ENCODE measurements around the gene HOXB8. TPM values are rescaled to one million over a fixed set of nuclear protein-coding genes. Genes with fewer than 3 reads are reported as not detected.

Gene HOXB8
- total and polyA plus RNA-seq, 2 of the 13 experiments (the other 11 are each of a cell fraction or from before 2014, with no cell fraction given): not detected

DNA sequence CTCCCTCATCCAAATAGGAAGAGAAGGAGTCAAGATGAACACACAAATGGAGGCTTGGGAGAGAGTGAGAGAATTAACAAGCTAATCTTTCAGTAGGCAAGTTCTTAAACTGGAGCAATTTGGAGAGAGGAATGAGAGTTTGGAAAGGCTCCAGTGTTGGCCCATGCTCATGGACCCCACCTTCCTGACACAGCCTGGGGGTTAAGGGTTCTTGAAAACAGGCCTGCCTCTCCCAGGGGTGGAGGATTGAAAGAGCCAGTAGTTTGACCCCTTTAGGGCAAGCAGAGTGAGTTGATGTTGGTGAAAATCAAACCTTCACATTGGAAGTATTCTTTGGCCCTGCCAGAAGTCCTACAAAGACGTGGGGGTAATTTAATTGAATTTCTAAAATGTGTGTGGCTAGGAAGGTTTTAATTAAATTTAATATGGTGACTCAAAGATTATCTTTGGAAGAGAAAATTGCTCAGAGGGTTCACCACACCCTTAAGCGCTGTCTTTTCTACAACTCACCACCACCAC is 30.8 kb downstream of the HOXB8 start (continued):
- TF ChIP-seq, protein P1, sequence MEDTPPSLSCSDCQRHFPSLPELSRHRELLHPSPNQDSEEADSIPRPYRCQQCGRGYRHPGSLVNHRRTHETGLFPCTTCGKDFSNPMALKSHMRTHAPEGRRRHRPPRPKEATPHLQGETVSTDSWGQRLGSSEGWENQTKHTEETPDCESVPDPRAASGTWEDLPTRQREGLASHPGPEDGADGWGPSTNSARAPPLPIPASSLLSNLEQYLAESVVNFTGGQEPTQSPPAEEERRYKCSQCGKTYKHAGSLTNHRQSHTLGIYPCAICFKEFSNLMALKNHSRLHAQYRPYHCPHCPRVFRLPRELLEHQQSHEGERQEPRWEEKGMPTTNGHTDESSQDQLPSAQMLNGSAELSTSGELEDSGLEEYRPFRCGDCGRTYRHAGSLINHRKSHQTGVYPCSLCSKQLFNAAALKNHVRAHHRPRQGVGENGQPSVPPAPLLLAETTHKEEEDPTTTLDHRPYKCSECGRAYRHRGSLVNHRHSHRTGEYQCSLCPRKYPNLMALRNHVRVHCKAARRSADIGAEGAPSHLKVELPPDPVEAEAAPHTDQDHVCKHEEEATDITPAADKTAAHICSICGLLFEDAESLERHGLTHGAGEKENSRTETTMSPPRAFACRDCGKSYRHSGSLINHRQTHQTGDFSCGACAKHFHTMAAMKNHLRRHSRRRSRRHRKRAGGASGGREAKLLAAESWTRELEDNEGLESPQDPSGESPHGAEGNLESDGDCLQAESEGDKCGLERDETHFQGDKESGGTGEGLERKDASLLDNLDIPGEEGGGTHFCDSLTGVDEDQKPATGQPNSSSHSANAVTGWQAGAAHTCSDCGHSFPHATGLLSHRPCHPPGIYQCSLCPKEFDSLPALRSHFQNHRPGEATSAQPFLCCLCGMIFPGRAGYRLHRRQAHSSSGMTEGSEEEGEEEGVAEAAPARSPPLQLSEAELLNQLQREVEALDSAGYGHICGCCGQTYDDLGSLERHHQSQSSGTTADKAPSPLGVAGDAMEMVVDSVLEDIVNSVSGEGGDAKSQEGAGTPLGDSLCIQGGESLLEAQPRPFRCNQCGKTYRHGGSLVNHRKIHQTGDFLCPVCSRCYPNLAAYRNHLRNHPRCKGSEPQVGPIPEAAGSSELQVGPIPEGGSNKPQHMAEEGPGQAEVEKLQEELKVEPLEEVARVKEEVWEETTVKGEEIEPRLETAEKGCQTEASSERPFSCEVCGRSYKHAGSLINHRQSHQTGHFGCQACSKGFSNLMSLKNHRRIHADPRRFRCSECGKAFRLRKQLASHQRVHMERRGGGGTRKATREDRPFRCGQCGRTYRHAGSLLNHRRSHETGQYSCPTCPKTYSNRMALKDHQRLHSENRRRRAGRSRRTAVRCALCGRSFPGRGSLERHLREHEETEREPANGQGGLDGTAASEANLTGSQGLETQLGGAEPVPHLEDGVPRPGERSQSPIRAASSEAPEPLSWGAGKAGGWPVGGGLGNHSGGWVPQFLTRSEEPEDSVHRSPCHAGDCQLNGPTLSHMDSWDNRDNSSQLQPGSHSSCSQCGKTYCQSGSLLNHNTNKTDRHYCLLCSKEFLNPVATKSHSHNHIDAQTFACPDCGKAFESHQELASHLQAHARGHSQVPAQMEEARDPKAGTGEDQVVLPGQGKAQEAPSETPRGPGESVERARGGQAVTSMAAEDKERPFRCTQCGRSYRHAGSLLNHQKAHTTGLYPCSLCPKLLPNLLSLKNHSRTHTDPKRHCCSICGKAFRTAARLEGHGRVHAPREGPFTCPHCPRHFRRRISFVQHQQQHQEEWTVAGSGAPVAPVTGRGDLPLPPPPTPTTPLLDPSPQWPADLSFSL (CRISPR knock-in tag; IDR thresholded peaks at IDR 0.05): no peak

- Histone ChIP-seq H3K79me2 (ENCODE audit: insufficient read depth, low read length) (no peaks in the 10 kb centered on the region), H3K4me1 (ENCODE audit: insufficient read depth, low read length) (peaks cover 7% of the 10 kb centered on the region; the same call in 1 of the 2 replicates), H3K36me3 (replicated peaks in 1 of 2; ENCODE audit: control insufficient read depth in 1 of 2, insufficient read depth in 2 of 2, low read length in 2 of 2) (no peaks in the 10 kb centered on the region), H3K9me3 (ENCODE audit: low read length) (no peaks in the 10 kb centered on the region), H2AFZ (ENCODE audit: low read length) (no peak overlapping the region), H3K27ac (ENCODE audit: extremely low read length, insufficient read depth, low read length) (no peak overlapping the region), H3K27me3 (ENCODE audit: control insufficient read depth in 1 of 2, insufficient read depth in 2 of 2, low read length in 2 of 2) (peaks cover 33 to 95% of the 10 kb centered on the region in 2 experiments), H3K4me3 (replicated peaks in 1 of 3; ENCODE audit: insufficient read depth in 1 of 3, low read depth in 2 of 3, low read length in 3 of 3) (no peak overlapping the region), H3K9ac (ENCODE audit: insufficient read depth, low read depth, low read length) (no peak overlapping the region), H3K4me2 (ENCODE audit: low read depth, low read length) (no peak overlapping the region), H4K20me1 (ENCODE audit: insufficient read depth, low read length) (peaks cover 4% of the 10 kb centered on the region; the same call in 1 of the 2 replicates)
- BruUV-seq (replicated peaks): no TSS peak
- in situ Hi-C loops (cut with HindIII; ENCODE audit: extremely low pct_ligation_motif_present, low pct_unique_long_range_greater_than_20kb): no loop called here
- POLR2A ChIA-PET: no interaction called here
- intact Hi-C loops (cut with micrococcal nuclease; ENCODE audit: unreplicated experiment): no loop called here
- ATAC-seq (no peak), FAIRE-seq (no peak), DNase-seq (ENCODE audit: low spot score) (no peak)
- CTCF ChIA-PET (ENCODE audit: low intra/inter-chr PET ratio, low total read pairs): no interaction called here
- 4% methylated on average over 3 of the region's 3 CpGs for WGBS (ENCODE audit: low lambda C conversion rate)
- TF ChIP-seq FOSL1 (CRISPR knock-in tag; IDR thresholded peaks at IDR 0.05; ENCODE audit: borderline replicate concordance) (no peak), HMGXB3 (CRISPR knock-in tag; IDR thresholded peaks at IDR 0.05; ENCODE audit: borderline replicate concordance) (no peak), PHB2 (IDR thresholded peaks at IDR 0.05; ENCODE audit: partially characterized antibody) (no peak), CREB3 (CRISPR knock-in tag; IDR thresholded peaks at IDR 0.05) (no peak), SP1 (IDR thresholded peaks at IDR 0.05) (no peak), SP1 (CRISPR knock-in tag; IDR thresholded peaks at IDR 0.05) (no peak)
- TF ChIP-seq, protein P2, sequence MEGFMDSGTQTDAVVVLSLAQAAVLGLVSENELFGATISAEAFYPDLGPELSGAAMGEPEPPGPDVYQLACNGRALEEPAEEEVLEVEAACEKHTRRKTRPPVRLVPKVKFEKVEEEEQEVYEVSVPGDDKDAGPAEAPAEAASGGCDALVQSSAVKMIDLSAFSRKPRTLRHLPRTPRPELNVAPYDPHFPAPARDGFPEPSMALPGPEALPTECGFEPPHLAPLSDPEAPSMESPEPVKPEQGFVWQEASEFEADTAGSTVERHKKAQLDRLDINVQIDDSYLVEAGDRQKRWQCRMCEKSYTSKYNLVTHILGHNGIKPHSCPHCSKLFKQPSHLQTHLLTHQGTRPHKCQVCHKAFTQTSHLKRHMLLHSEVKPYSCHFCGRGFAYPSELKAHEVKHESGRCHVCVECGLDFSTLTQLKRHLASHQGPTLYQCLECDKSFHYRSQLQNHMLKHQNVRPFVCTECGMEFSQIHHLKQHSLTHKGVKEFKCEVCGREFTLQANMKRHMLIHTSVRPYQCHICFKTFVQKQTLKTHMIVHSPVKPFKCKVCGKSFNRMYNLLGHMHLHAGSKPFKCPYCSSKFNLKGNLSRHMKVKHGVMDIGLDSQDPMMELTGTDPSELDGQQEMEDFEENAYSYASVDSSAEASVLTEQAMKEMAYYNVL (CRISPR knock-in tag; IDR thresholded peaks at IDR 0.05; ENCODE audit: borderline replicate concordance): no peak
Observed at GRCh38 chr17:48583708-48584222, 31.3 kb downstream of the HOXB8 start.

Measured in HepG2 (cell line).